ENCODE measurements around the gene ASMTL.
A peak's percentile ranks its signal among the peaks of the same experiment; 100 is the strongest.
"Not testable (repeated sequence)": the region's sequence is repeated elsewhere in the genome, so short reads cannot be mapped to it uniquely, and the experiment has no call there.

Gene ASMTL

DNA sequence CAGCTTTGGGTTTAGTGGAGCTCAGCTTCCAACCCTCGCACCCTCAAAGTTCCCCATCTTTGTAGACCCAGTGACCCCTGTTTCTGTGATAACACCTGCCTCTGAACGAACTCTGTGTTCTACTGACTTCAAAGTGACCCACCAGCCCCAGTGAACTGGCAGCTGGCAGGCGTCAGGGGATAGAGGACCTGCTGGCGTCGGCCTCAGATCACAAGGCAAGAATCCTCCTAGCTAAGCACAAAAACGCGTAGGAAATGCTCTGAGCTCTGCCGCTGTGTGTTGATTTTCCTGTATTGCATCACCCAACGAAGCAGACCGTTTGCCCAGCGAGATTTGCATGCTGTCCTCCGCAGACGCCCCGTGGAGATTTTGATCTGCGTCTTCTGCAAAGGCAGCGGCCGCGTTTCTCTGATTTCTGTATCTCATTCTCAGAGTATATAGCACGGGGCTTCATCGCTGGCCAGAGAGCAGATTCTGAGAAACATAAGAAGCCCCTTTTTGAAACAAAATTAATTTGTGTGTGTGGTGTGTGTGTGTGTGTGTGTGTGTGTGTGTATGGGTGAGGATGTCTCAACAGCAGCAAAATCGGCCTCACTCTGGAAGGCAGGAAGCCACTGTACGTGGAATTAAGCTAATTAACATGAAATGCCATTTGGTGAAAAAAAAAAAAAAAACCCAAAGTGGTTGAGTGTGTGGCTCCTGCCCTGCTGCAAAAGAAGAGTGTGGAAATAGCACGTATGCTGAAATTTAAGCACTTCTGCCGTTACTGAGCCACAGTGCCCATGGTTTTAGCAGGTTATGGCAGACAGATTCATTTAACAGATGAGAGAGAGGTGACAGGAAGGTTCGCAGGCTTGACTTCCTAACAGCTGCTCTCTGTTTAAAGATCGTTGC is 29.2 kb upstream of the ASMTL start:
- no peak for FAIRE-seq
- DNase-seq (ENCODE audit: low spot score), result peak; percentile 31

GRCh38 chrX:1480082-1480785 is 27.5 kb upstream of the ASMTL start:
- DNase-seq (ENCODE audit: low spot score) (no peak), FAIRE-seq (no peak)

GRCh38 chrX:1477801-1478458 is 25.2 kb upstream of the ASMTL start:
- FAIRE-seq, result no peak
- DNase-seq (ENCODE audit: low spot score), result no peak

DNA sequence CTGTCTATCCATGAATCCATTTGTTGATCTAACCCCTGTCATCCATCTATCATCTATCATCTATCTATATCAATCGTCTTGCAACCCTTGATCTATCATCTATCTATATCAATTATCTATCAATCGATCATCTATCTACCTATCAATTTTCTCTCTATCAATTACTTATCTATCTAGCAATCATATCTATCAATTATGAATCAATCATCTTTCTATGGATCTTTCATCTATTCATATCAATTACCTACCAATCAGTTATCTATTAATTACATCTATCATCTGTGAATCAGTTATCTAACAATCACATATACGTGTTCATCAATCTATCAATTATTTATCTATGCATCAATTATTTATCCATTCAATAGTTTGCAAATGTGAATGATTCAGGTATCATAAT is 24.5 kb upstream of the ASMTL start:
- no peak for FAIRE-seq
- DNase-seq (ENCODE audit: low spot score), result no peak

DNA sequence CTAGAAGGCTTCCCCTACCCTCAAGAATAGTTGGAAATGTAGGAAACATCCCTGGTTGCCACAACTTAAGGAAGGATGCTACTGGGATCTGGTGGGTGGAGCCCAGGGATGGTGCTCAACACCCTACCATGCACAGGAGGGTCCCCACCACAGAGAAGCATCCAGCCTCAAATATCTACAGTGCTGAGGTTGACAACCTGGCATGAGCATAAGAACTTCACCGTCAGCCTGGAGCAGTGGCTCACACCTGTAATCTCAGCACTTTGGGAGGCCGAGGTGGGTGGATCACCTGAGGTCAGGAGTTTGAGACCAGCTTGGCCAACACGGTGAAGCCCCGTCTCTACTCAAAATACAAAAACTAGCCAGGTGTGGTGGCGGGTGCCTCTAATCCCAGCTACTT is 24.0 kb upstream of the ASMTL start:
- FAIRE-seq (no peak), DNase-seq (ENCODE audit: low spot score) (no peak)

DNA sequence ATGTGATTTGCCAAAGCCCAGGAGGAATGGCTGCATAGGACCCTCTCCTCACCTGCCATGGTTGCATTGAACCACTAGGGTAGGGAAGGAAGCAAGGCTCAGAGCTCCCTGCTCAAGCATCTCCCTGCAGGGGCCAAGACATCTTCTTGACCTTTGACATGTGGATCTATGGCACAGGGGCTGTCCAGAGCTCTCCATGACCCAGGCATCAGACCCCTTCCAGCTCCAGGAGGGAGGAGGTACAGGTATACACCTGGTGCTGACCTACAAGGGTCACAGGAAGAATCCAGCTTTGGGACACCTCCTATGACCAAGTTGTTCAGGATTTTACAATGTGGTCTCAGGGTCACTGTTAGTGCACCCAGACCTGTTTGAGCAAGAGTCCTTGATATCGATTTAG is 23.2 kb upstream of the ASMTL start:
- no peak for FAIRE-seq
- no peak for DNase-seq (ENCODE audit: low spot score)

DNA sequence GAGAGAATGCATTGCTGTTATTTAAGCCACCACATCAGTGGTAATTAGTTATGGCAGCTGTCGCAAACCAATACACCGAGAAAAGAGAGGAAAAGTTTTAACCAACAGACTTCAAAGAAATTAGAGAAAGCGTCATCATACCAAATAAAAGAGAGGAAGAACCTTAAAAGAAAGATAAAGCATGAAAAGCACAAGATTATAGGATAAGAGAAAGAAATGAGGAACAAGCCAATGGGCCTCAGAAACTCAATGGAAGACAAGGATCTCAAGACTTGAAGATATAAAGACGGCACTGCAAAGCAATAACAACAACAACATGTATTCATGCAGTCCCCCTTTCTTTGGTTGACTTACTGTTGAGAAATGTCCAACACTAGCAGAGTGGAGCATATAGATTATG is 22.8 kb upstream of the ASMTL start:
- no peak for DNase-seq (ENCODE audit: low spot score)
- no peak for FAIRE-seq

DNA sequence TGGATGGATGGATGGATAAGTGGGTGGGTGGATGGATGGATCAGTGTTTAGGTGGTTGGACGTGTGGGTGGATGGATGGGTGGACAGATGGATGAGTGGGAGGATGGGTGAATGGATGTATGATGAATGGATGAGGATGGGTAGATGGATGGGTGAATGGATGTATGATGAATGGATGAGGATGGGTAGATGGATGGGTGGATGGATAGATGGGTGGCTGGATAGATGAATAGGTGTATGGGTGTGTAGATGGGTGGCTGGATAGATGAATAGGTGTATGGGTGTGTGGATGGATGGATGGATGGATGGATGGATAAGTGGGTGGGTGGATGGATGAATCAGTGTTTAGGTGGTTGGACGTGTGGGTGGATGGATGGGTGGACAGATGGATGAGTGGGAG is 21.9 kb upstream of the ASMTL start:
- DNase-seq (ENCODE audit: low spot score); FAIRE-seq: not testable (repeated sequence)

GRCh38 chrX:1472975-1473374 is 20.3 kb upstream of the ASMTL start:
- no peak for DNase-seq (ENCODE audit: low spot score)
- FAIRE-seq, result no peak

GRCh38 chrX:1468250-1468772 is 15.6 kb upstream of the ASMTL start:
- DNase-seq (ENCODE audit: low spot score) (peak; percentile 70), FAIRE-seq (no peak)

- DNase-seq (ENCODE audit: low spot score) (no peak), FAIRE-seq (no peak)
Observed at GRCh38 chrX:1466971-1467561, 14.4 kb upstream of the ASMTL start.

- FAIRE-seq, result no peak
- DNase-seq (ENCODE audit: low spot score), result no peak
Observed at GRCh38 chrX:1466232-1466661, 13.5 kb upstream of the ASMTL start.

GRCh38 chrX:1465286-1466231 is 12.8 kb upstream of the ASMTL start:
- FAIRE-seq (no peak), DNase-seq (ENCODE audit: low spot score) (no peak)

- DNase-seq (ENCODE audit: low spot score) (no peak), FAIRE-seq (no peak)
Observed at GRCh38 chrX:1464971-1465285, 12.2 kb upstream of the ASMTL start.

GRCh38 chrX:1464041-1464970 is 11.6 kb upstream of the ASMTL start:
- FAIRE-seq, result no peak
- no peak for DNase-seq (ENCODE audit: low spot score)

GRCh38 chrX:1463581-1463980 is 10.9 kb upstream of the ASMTL start:
- DNase-seq (ENCODE audit: low spot score) (no peak), FAIRE-seq (no peak)

GRCh38 chrX:1462596-1463251 is 10.0 kb upstream of the ASMTL start:
- DNase-seq (ENCODE audit: low spot score) (peak; percentile 29), FAIRE-seq (no peak)

DNA sequence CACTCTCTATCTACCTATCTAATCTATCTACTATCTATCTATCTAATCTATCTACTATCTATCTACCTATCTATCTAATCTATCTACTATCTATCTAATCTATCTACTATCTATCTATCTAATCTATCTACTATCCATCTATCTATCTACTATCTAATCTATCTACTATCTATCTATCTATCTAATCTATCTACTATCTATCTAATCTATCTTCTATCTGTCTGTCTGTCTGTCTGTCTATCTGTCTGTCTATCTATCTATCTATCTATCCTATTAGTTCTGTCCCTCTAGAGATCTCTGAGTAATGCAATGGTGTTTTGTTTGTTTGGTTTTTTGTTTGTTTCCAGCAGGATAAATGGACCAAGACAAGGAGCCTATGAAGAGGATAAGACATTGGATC is 9.4 kb upstream of the ASMTL start:
- DNase-seq (ENCODE audit: low spot score), result no peak
- no peak for FAIRE-seq

DNA sequence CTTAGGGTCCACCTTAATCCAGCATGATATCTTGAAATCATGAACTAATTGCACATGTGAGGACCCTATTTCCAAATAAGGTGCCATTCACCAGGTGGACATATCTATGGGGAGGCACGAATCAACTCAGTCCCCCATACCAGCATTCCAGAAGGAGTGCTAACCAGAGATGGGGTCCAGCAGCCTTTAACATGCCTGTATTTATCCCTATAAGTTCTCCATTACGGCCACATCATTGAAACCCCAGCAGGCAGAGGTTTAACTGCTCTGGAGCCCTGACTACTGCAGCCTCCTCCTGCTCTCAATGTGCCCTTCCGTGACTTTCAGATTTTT is 3.2 kb upstream of the ASMTL start:
- DNase-seq (ENCODE audit: low spot score) (no peak), FAIRE-seq (no peak)
